HepG2 (cell line): ENCODE measurements around the gene NOP9. TPM values are rescaled to one million over a fixed set of nuclear protein-coding genes. Genes with fewer than 3 reads are reported as not detected.

Experiments
- ATAC-seq: fragments of 200-7000 bp; cut with Tn5 transposase; 3 replicates; pipeline ENCODE4 v1.9.1; 2020; ENCODE audit warnings: mild to moderate bottlenecking, moderate library complexity
- BruUV-seq: library from RNA; stranded (reverse); fragments of 400-500 nt; replicated peaks from 2 replicates; lab custom pipeline; 2021; lab: Mats Ljungman, UMichigan
- CTCF ChIA-PET: fragments of 300-600 bp; formaldehyde crosslinking; extraction: SDS; loops from one replicate; lab custom pipeline; 2021; ENCODE audit warnings: low total read pairs, inconsistent platforms, low intra/inter-chr PET ratio; lab: Yijun Ruan, JAX
- POLR2A ChIA-PET: fragments of 350-600 bp; sonication (Branson Sonifier 250); formaldehyde crosslinking; loops from one replicate; lab custom pipeline; 2020; ENCODE audit warnings: antibody characterized with exemption, inconsistent platforms; lab: Yijun Ruan, JAX
- DNase-seq: peaks from one replicate; pipeline ENCODE4 v3.0.0-alpha.2; 2015; ENCODE audit warnings: low spot score
- FAIRE-seq: peaks from 3 replicates; lab custom pipeline; 2011; peaks lifted over from hg19 to GRCh38; lab: Jason Lieb, UNC
- H2AFZ ChIP-seq: one replicate; pipeline ENCODE4 v1.6.1; 2011; ENCODE audit warnings: low read length, inconsistent platforms
- H3K27ac ChIP-seq: fragments of 300-600 bp; 3 replicates; pipeline ENCODE4 v1.8.0; 2011; ENCODE audit warnings: mixed run types, mild to moderate bottlenecking, mixed read lengths, low read length, inconsistent platforms; ENCODE audit not compliant: insufficient read depth; ENCODE audit errors: extremely low read length
- H3K27me3 ChIP-seq, 2 experiments: fragments of 200-600 bp in 1 of 2; 2 replicates in 1 of 2; 3 replicates in 1 of 2; pipeline versions ENCODE4 v1.6.0 to v1.8.0; 2011; ENCODE audit warnings: low read length in 2 of 2, mild to moderate bottlenecking in 2 of 2, moderate library complexity in 2 of 2, inconsistent platforms in 1 of 2; ENCODE audit not compliant: insufficient read depth in 2 of 2, control insufficient read depth in 1 of 2
- H3K36me3 ChIP-seq, 2 experiments: fragments of 200-600 bp in 1 of 2; replicated peaks in 1 of 2; 2 replicates in 1 of 2; 3 replicates in 1 of 2; pipeline versions ENCODE4 v1.5.1 to v1.8.0; 2011; ENCODE audit warnings: low read length in 2 of 2, inconsistent platforms in 1 of 2; ENCODE audit not compliant: insufficient read depth in 2 of 2, control insufficient read depth in 1 of 2
- H3K4me1 ChIP-seq: 2 replicates; pipeline ENCODE4 v1.5.1; 2012; ENCODE audit warnings: low read length, inconsistent platforms; ENCODE audit not compliant: insufficient read depth
- H3K4me2 ChIP-seq: 2 replicates; pipeline ENCODE4 v1.6.0; 2011; ENCODE audit warnings: low read depth, low read length, inconsistent platforms
- H3K4me3 ChIP-seq, 3 experiments: fragments of 200-600 bp in 1 of 3; sonication (generic), shearing (Covaris generic) in 1 of 3; replicated peaks in 1 of 3; 2 replicates each; pipeline ENCODE4 v1.5.1; 2011 to 2016; ENCODE audit warnings: low read length in 3 of 3, inconsistent platforms in 2 of 3, low read depth in 2 of 3, mild to moderate bottlenecking in 2 of 3, control low read depth in 1 of 3, mixed read lengths in 1 of 3; ENCODE audit not compliant: insufficient read depth in 1 of 3
- H3K79me2 ChIP-seq: one replicate; pipeline ENCODE4 v1.6.1; 2011; ENCODE audit warnings: low read length, inconsistent platforms; ENCODE audit not compliant: insufficient read depth
- H3K9ac ChIP-seq: 2 replicates; pipeline ENCODE4 v1.6.0; 2011; ENCODE audit warnings: mild to moderate bottlenecking, low read depth, low read length, inconsistent platforms; ENCODE audit not compliant: insufficient read depth
- H3K9me3 ChIP-seq: 2 replicates; pipeline ENCODE4 v1.5.1; 2012; ENCODE audit warnings: mild to moderate bottlenecking, low read length
- H4K20me1 ChIP-seq: 2 replicates; pipeline ENCODE4 v1.6.0; 2011; ENCODE audit warnings: inconsistent platforms, mild to moderate bottlenecking, low read length, moderate library complexity; ENCODE audit not compliant: insufficient read depth
- HOXA5 ChIP-seq: sonication (generic); formaldehyde crosslinking; IDR thresholded peaks from 2 replicates; pipeline ENCODE4 v1.4.0; 2020; ENCODE audit warnings: missing genetic modification reagents
- MATR3 ChIP-seq: sonication (generic); formaldehyde crosslinking; IDR thresholded peaks from 2 replicates; pipeline ENCODE4 v1.4.0; 2020; ENCODE audit warnings: missing genetic modification reagents
- MBNL3 ChIP-seq: fragments of 250-450 bp; sonication (Bioruptor Pico); conservative IDR thresholded peaks from 2 replicates; pipeline ENCODE4 v1.8.0; 2022; ENCODE audit warnings: mild to moderate bottlenecking, inconsistent platforms
- NAIF1 ChIP-seq: sonication (generic); formaldehyde crosslinking; IDR thresholded peaks from 2 replicates; pipeline ENCODE4 v1.5.0; 2020; ENCODE audit warnings: mild to moderate bottlenecking, missing genetic modification reagents, borderline replicate concordance
- RBM22 ChIP-seq: fragments of 200-400 bp; formaldehyde crosslinking; optimal IDR thresholded peaks from 2 replicates; pipeline ENCODE3; 2017; ENCODE audit warnings: mild to moderate bottlenecking, low read length, moderate library complexity
- REXO4 ChIP-seq: sonication (generic); formaldehyde crosslinking; IDR thresholded peaks from 2 replicates; pipeline ENCODE4 v1.8.0; 2022; ENCODE audit warnings: missing genetic modification reagents, mild to moderate bottlenecking, borderline replicate concordance
- ZBTB21 ChIP-seq: sonication (generic); formaldehyde crosslinking; IDR thresholded peaks from 2 replicates; pipeline ENCODE4 v1.4.0; 2020; ENCODE audit warnings: missing genetic modification reagents
- ZNF567 ChIP-seq: sonication (generic); formaldehyde crosslinking; IDR thresholded peaks from 2 replicates; pipeline ENCODE4 v1.8.1; 2023; ENCODE audit warnings: mild to moderate bottlenecking, missing genetic modification reagents, borderline replicate concordance
- ZNF639 ChIP-seq: conservative IDR thresholded peaks from 2 replicates; pipeline ENCODE4 v1.6.1; 2018; ENCODE audit warnings: missing genetic modification reagents
- WGBS: methylation state at CpG from one replicate; pipeline ENCODE4 v1.1.6; 2017; ENCODE audit warnings: low lambda C conversion rate; 5-methylcytosine and 5-hydroxymethylcytosine counted together
- in situ Hi-C: cut with HindIII; loops from 2 replicates; pipeline ENCODE4 v1.10.0; 2017; ENCODE audit warnings: low pct_unique_long_range_greater_than_20kb; ENCODE audit not compliant: extremely low pct_ligation_motif_present
- intact Hi-C: fragments of 100-400 bp; cut with micrococcal nuclease; formaldehyde crosslinking; loops from one replicate; pipeline ENCODE4 v1.10.0; 2022; ENCODE audit not compliant: unreplicated experiment
- polyA plus RNA-seq, 8 experiments: library from polyadenylated mRNA; depleted of rRNA in 3 of 8; stranded (reverse) in 7 of 8; unstranded in 1 of 8; fragments of >200 nt; fragmentation: Illumina TruSeq in 4 of 8; extraction: Trizol in 4 of 8; gene quantifications; 2 replicates each; pipeline versions ENCODE4 v1.2.1 to v1.2.3, GENCODE V29; 2011 to 2016; ENCODE audit warnings: low read depth in 4 of 8, missing spikeins in 1 of 8, mixed read lengths in 1 of 8; ENCODE audit not compliant: insufficient read depth in 1 of 8
- total RNA-seq, 5 experiments: library from RNA; depleted of rRNA; stranded (reverse); fragments of >200 nt; fragmentation: Illumina TruSeq; extraction: Trizol; gene quantifications; 2 replicates each; pipeline ENCODE4 v1.2.3, GENCODE V29; 2016; ENCODE audit warnings: low read depth in 1 of 5
- TF ChIP-seq, protein P1 (sequence below): sonication (generic); formaldehyde crosslinking; IDR thresholded peaks from 2 replicates; pipeline ENCODE4 v1.4.0; 2020; ENCODE audit warnings: mild to moderate bottlenecking, missing genetic modification reagents

The NOP9 gene
- total and polyA plus RNA-seq, 2 of the 13 experiments (the other 11 are each of a cell fraction or from before 2014, with no cell fraction given): 24.5 to 61.6 TPM

GRCh38 chr14:24290746-24291145 is 8.9 kb upstream of the NOP9 start:
- Histone ChIP-seq H3K4me1 (peaks cover 10% of the 10 kb centered on the region), H3K36me3 (peaks cover 40 to 58% of the 10 kb centered on the region in 2 experiments), H3K4me3 (no peak overlapping the region), H3K4me2 (no peak overlapping the region), H3K79me2 (no peaks in the 10 kb centered on the region), H3K9me3 (no peaks in the 10 kb centered on the region), H3K9ac (no peak overlapping the region), H4K20me1 (no peaks in the 10 kb centered on the region), H2AFZ (no peak overlapping the region), H3K27me3 (no peaks in the 10 kb centered on the region), H3K27ac (no peak overlapping the region)
- WGBS: 86% methylated on average over 9 of the region's 9 CpGs
- POLR2A ChIA-PET: interaction anchor here (0.9 to 24.7 kb wide), 4 partner anchors 8 to 50 kb away, joined by 3 to 850 read pairs (median 31); partner anchors contain the start of genes CIDEB, DHRS1, GMPR2 and NEDD8
- in situ Hi-C loops: no loop called here
- ATAC-seq: no peak; the same call in 2 of the 3 replicates
- TF ChIP-seq MATR3 (0 out of 2 replicates have a peak, but pooled peaks have one; percentile 66), MBNL3 (no peak), RBM22 (peak; percentile 76)
- intact Hi-C loops: loop anchor here (10.0 kb wide), 1 partner anchor 986 kb away; the partner anchor contains the start of genes BCL2L2 and PPP1R3E
- no peak for FAIRE-seq
- no TSS peak for BruUV-seq
- DNase-seq: no peak
- CTCF ChIA-PET: no interaction called here

GRCh38 chr14:24291446-24292117 is 8.1 kb upstream of the NOP9 start:
- BruUV-seq: no TSS peak
- Histone ChIP-seq H2AFZ (no peak overlapping the region), H3K4me2 (no peak overlapping the region), H3K27ac (no peak overlapping the region), H3K36me3 (peaks cover 48 to 66% of the 10 kb centered on the region in 2 experiments), H3K27me3 (no peaks in the 10 kb centered on the region), H4K20me1 (no peaks in the 10 kb centered on the region), H3K4me3 (no peak overlapping the region), H3K79me2 (no peaks in the 10 kb centered on the region), H3K9me3 (no peaks in the 10 kb centered on the region), H3K9ac (no peak overlapping the region), H3K4me1 (peaks cover 13% of the 10 kb centered on the region)
- peak; percentile 18 for ATAC-seq
- ChIA-PET POLR2A (interaction anchor here (1.0 to 24.7 kb wide), 7 partner anchors 7 to 130 kb away, joined by 3 to 850 read pairs (median 8); partner anchors contain the start of genes CHMP4A, DHRS1, GMPR2 and IRF9), CTCF (no interaction called here)
- intact Hi-C loops (loop anchor here (10.0 kb wide), 1 partner anchor 987 kb away; the partner anchor contains the start of genes BCL2L2 and PPP1R3E), in situ Hi-C loops (no loop called here)
- 88% methylated on average over 3 of the region's 3 CpGs for WGBS
- no peak for FAIRE-seq
- no peak for DNase-seq
- TF ChIP-seq ZNF639 (CRISPR knock-in tag): no peak
- TF ChIP-seq ZNF567 (CRISPR knock-in tag): no peak
- TF ChIP-seq, protein P1, sequence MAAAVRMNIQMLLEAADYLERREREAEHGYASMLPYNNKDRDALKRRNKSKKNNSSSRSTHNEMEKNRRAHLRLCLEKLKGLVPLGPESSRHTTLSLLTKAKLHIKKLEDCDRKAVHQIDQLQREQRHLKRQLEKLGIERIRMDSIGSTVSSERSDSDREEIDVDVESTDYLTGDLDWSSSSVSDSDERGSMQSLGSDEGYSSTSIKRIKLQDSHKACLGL (CRISPR knock-in tag): no peak
- no peak for TF ChIP-seq ZBTB21 (CRISPR knock-in tag)
- no peak for TF ChIP-seq NAIF1
- no peak; the same call in 1 of the 2 replicates for TF ChIP-seq REXO4 (CRISPR knock-in tag)
- TF ChIP-seq HOXA5 (CRISPR knock-in tag): no peak
